Measurements from ENCODE around the gene AGAP1.

The AGAP1 gene

DNA sequence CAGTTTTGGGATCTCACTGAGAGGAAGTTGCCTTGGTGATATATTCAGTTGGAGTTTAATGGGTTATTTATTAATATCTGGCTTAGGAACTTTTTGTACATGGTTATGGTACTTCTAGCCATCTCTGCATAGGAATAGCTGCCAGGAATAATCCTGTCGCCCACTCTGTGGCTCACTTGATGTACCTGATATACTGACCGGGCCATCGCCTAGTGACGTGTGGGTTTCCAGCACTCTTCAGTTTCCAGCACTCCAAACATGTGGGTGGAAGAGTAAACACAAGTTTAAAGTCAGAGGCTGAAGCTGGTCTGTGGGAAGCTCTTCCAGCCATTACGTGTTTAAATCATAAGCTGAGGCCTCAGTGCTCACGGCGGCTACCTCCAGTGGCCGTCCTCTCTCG lies 44.3 kb upstream of the AGAP1 start:
- TF ChIP-seq, protein P1, sequence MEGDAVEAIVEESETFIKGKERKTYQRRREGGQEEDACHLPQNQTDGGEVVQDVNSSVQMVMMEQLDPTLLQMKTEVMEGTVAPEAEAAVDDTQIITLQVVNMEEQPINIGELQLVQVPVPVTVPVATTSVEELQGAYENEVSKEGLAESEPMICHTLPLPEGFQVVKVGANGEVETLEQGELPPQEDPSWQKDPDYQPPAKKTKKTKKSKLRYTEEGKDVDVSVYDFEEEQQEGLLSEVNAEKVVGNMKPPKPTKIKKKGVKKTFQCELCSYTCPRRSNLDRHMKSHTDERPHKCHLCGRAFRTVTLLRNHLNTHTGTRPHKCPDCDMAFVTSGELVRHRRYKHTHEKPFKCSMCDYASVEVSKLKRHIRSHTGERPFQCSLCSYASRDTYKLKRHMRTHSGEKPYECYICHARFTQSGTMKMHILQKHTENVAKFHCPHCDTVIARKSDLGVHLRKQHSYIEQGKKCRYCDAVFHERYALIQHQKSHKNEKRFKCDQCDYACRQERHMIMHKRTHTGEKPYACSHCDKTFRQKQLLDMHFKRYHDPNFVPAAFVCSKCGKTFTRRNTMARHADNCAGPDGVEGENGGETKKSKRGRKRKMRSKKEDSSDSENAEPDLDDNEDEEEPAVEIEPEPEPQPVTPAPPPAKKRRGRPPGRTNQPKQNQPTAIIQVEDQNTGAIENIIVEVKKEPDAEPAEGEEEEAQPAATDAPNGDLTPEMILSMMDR (IDR thresholded peaks at IDR 0.05; ENCODE audit: poor library complexity, severe bottlenecking): no peak
- DNase-seq (ENCODE audit: low spot score): no peak
- no peak for ATAC-seq (ENCODE audit: low read depth)

DNA sequence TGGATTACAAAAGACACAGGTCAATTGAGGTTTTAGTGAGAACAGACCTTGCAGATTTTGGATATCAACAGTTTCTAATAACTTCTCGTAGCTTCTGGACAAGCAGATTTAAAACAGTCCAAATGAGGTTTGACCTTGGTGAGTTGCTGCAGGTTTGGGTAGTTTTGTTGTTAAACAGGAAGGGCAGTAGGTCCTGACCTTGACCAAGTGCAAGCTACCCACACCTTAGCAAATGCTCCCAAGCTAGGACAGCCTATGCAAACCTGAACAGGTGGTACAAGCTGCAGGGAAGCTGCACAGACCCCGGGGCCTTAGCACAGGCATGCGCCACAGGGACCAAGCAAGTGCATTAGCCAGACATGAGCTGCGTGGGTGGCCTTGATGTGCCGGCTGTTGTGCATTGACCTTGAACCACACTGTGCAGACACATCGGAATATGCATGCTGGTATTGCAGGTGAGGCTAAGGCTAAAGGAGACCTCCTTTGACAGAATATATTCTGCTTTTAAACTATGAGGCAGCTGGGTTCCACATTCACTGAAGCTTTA lies 40.2 kb upstream of the AGAP1 start:
- Histone ChIP-seq H3K27ac (ENCODE audit: poor library complexity, severe bottlenecking) (no peak overlapping the region), H3K9me3 (ENCODE audit: severe bottlenecking) (no peaks in the 10 kb centered on the region), H3K27me3 (ENCODE audit: insufficient read depth, poor library complexity, severe bottlenecking) (no peaks in the 10 kb centered on the region), H3K36me3 (ENCODE audit: low read depth) (no peaks in the 10 kb centered on the region), H3K4me1 (ENCODE audit: insufficient read depth, poor library complexity, severe bottlenecking) (no peaks in the 10 kb centered on the region), H3K4me3 (ENCODE audit: severe bottlenecking) (no peak overlapping the region)
- ATAC-seq (ENCODE audit: low read depth) (no peak), DNase-seq (ENCODE audit: low spot score) (no peak)
- TF ChIP-seq, protein P1 (IDR thresholded peaks at IDR 0.05; ENCODE audit: poor library complexity, severe bottlenecking): no peak

More for the DNA sequence above, 44.3 kb upstream of the AGAP1 start:
- Histone ChIP-seq H3K36me3 (ENCODE audit: low read depth) (no peaks in the 10 kb centered on the region), H3K4me3 (ENCODE audit: severe bottlenecking) (no peak overlapping the region), H3K9me3 (ENCODE audit: severe bottlenecking) (no peaks in the 10 kb centered on the region), H3K27me3 (ENCODE audit: insufficient read depth, poor library complexity, severe bottlenecking) (no peaks in the 10 kb centered on the region), H3K4me1 (ENCODE audit: insufficient read depth, poor library complexity, severe bottlenecking) (no peaks in the 10 kb centered on the region), H3K27ac (ENCODE audit: poor library complexity, severe bottlenecking) (no peak overlapping the region)

DNA sequence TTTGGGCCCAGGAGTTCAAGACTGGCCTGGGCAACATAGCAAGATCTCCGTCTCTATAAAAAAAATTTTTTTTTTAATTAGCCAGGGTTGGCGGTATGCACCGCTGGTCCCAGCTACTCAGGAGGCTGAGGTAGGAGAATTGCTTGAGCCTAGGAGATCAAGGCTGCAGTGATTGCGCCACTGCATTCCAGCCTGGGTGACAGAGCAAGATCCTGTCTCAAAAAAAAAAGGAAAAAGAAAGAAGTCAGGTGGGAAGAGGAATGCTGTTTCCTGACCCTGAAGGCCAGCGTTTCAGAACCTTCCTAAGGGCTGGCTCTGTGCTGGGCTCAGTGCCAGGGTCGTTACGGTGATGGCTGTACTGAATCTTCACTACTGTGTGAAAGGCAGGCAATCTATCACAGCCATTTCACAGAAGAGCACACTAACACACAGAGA lies 35.0 kb upstream of the AGAP1 start:
- H3K27ac ChIP-seq (ENCODE audit: poor library complexity, severe bottlenecking): no peak overlapping the region
- no peak overlapping the region for H3K4me3 ChIP-seq (ENCODE audit: severe bottlenecking)
- DNase-seq (ENCODE audit: low spot score): peak; percentile 75
- TF ChIP-seq, protein P1 (IDR thresholded peaks at IDR 0.05; ENCODE audit: poor library complexity, severe bottlenecking): no peak
- H3K9me3 ChIP-seq (ENCODE audit: severe bottlenecking): no peaks in the 10 kb centered on the region
- H3K36me3 ChIP-seq (ENCODE audit: low read depth): no peaks in the 10 kb centered on the region
- ATAC-seq (ENCODE audit: low read depth): peak; percentile 92
- peaks cover 6% of the 10 kb centered on the region for H3K4me1 ChIP-seq (ENCODE audit: insufficient read depth, poor library complexity, severe bottlenecking)
- H3K27me3 ChIP-seq (ENCODE audit: insufficient read depth, poor library complexity, severe bottlenecking): no peaks in the 10 kb centered on the region

DNA sequence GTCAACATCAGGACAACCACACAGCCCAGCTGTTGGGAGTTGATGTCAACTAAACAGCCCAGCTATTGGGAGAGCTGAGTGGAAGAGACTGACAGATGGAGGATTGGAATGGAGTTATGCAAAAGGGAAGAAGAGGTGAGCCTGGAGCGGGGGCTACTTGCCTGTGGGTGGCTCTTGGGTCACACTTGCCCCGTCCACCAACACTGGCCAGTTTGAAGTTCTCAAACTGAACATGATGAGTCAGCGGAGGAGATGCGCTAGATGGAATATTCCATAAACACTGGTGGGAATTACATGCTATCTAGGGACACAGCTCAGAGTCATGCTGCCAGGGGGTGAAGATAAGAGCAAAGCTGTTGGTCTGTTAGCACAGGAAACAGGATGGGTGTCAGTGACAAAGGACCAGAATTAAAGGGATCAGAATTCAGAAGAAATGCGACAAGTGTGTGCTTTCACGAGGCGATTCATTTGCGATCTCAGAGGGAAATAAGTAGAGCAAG lies 33.2 kb upstream of the AGAP1 start:
- no peak for ATAC-seq (ENCODE audit: low read depth)
- TF ChIP-seq, protein P1 (IDR thresholded peaks at IDR 0.05; ENCODE audit: poor library complexity, severe bottlenecking): no peak
- no peaks in the 10 kb centered on the region for H3K36me3 ChIP-seq (ENCODE audit: low read depth)
- H3K27ac ChIP-seq (ENCODE audit: poor library complexity, severe bottlenecking): no peak overlapping the region
- no peak for DNase-seq (ENCODE audit: low spot score)
- no peaks in the 10 kb centered on the region for H3K9me3 ChIP-seq (ENCODE audit: severe bottlenecking)
- H3K4me3 ChIP-seq (ENCODE audit: severe bottlenecking): no peak overlapping the region
- H3K27me3 ChIP-seq (ENCODE audit: insufficient read depth, poor library complexity, severe bottlenecking): no peaks in the 10 kb centered on the region
- H3K4me1 ChIP-seq (ENCODE audit: insufficient read depth, poor library complexity, severe bottlenecking): peaks cover 6% of the 10 kb centered on the region

DNA sequence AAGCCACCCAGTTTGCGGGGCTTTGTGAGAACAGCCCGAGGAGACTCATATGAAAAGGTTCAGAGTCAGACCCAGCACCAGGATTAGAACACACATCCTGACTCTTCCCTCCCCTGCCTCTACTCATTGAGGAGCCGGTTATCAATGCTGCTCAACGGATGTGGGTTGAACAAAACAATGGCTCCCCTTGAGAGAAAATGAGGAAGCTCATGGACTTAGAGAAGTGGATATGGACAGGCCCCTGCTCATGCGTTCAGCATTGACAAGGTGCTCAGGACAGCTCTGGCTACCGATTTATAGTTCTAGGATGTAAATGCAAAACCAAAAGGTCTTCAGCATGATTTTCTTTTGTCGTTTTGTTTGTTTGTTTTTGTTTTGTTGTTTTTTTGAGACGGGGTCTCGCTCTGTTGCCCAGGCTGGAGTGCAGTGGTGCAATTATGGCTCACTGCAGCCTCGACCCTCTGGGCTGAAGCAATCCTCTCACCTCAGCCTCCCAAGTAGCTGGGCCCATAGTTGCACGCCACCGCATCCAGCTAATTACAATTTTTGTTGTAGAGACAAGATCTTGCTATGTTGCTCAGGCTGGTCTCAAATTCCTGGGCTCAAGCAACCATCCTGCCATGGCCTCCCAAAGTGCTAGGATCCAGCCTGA lies 32.0 kb upstream of the AGAP1 start:
- Histone ChIP-seq H3K4me1 (ENCODE audit: insufficient read depth, poor library complexity, severe bottlenecking) (peaks cover 6% of the 10 kb centered on the region), H3K4me3 (ENCODE audit: severe bottlenecking) (no peak overlapping the region), H3K9me3 (ENCODE audit: severe bottlenecking) (no peaks in the 10 kb centered on the region), H3K27ac (ENCODE audit: poor library complexity, severe bottlenecking) (no peak overlapping the region), H3K36me3 (ENCODE audit: low read depth) (no peaks in the 10 kb centered on the region), H3K27me3 (ENCODE audit: insufficient read depth, poor library complexity, severe bottlenecking) (no peaks in the 10 kb centered on the region)
- TF ChIP-seq, protein P1 (IDR thresholded peaks at IDR 0.05; ENCODE audit: poor library complexity, severe bottlenecking): no peak
- no peak for DNase-seq (ENCODE audit: low spot score)
- ATAC-seq (ENCODE audit: low read depth): no peak

Data from RWPE2 (cell line).